ENCODE results near the gene MBL2. TPM values are rescaled to one million over a fixed set of nuclear protein-coding genes. Genes with fewer than 3 reads are reported as not detected.

The MBL2 gene
- 0.09 TPM for polyA plus RNA-seq
- long read RNA-seq, donor 1: 0 reads
- long read RNA-seq, donor 2: 0 reads
- long read RNA-seq, donor 3: 0 reads
- long read RNA-seq, donor 4: 0 reads
- long read RNA-seq, donor 5: 0 reads
- long read RNA-seq, donor 6: 0 reads
- long read RNA-seq, donor 7: 0 reads
- long read RNA-seq, donor 8: 0 reads
- long read RNA-seq, donor 9: 0 reads
- long read RNA-seq, donor 10: 0 reads
- long read RNA-seq, donor 11: 0 reads

DNA sequence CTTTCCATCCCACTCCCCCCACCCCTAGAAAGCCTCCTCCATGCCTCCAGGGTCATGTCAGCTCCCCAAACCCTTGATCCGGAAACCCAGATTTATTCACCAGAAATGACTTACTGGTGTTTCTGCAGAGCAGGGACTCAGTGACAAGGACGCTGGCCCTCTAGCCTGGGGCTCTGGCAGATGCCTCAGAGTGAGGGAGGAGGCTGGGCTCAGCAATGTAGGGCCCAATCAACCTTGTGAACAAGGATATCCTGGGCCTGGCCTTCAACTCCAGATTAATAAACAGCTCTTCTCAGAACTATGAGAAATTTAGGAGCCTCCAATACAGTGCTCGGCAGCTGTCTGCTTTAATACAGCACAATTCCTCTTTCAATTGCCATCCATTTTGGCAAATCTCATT is at the start of gene MBL2:
TSS of gene MBL2 (minus strand) at position 162 of the 400 bp plus-strand sequence. CDS start 1,149 bp downstream, outside the sequence.
- Histone ChIP-seq H3K27ac (ENCODE audit: low read length) (no peak within 1 kb of the TSS), H3K4me3 (ENCODE audit: low read length) (no peak within 1 kb of the TSS), H3K9me3 (ENCODE audit: control insufficient read depth, low read depth, low read length) (no peaks in the 10 kb centered on the region), H3K27me3 (ENCODE audit: control insufficient read depth, insufficient read depth, low read length) (no peaks in the 10 kb centered on the region), H3K36me3 (ENCODE audit: control insufficient read depth, insufficient read depth, low read length) (no peaks in the 10 kb centered on the region), H3K4me1 (ENCODE audit: control insufficient read depth, insufficient read depth, low read length) (peaks cover 24% of the 10 kb centered on the region)
- no peak for DNase-seq
- WGBS (ENCODE audit: insufficient coverage, low lambda C conversion rate): no CpG with 5 or more reads among the region's 3 CpGs

DNA sequence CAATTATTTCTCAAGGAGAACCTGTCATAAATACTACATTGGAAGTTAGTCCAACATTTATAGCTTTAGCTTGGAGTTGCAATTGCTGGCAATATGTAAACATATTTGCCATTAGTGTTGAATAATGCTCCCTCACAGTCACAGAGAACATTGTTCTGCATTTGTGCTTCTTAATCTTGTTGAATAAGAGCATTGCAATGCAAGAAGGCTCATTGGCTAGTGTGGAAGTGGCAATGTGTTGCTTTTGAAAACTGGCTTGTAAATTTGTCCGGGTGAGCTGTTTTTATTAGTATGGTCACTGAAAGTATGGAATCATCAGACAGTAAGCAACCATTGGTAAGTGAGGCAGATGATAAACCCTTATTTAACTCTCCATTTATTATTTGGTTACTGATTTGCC is 47.7 kb upstream of the MBL2 start:
- no peaks in the 10 kb centered on the region for H3K36me3 ChIP-seq (ENCODE audit: control insufficient read depth, insufficient read depth, low read length)
- no peak for DNase-seq
- no peak overlapping the region for H3K4me3 ChIP-seq (ENCODE audit: low read length)
- H3K27ac ChIP-seq (ENCODE audit: low read length): no peak overlapping the region
- peaks cover 6% of the 10 kb centered on the region for H3K4me1 ChIP-seq (ENCODE audit: control insufficient read depth, insufficient read depth, low read length)
- no peaks in the 10 kb centered on the region for H3K27me3 ChIP-seq (ENCODE audit: control insufficient read depth, insufficient read depth, low read length)
- WGBS (ENCODE audit: insufficient coverage, low lambda C conversion rate): no CpG with 5 or more reads among the region's 1 CpG
- no peaks in the 10 kb centered on the region for H3K9me3 ChIP-seq (ENCODE audit: control insufficient read depth, low read depth, low read length)

DNA sequence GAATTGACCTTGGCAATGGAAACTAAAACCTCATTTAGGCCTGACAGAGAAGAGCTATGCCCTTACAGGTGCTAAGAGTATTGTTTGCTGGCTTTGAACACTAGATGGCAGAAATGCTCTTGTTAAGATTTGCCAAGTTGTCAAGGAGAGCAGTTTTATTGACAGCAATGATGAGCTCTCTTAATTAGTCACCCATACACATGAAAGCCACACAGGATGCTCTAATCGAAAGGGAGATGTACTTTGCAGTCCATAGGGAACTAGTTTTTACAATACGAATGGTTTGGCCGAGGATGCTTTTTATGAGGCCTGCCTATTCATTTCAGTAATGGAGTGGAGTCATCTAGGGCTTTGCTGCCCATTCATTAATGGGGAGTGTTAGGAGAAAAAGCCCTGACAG is 45.4 kb upstream of the MBL2 start:
- DNase-seq: peak; percentile 68 to 75
- H3K36me3 ChIP-seq (ENCODE audit: control insufficient read depth, insufficient read depth, low read length): no peaks in the 10 kb centered on the region
- no peak overlapping the region for H3K27ac ChIP-seq (ENCODE audit: low read length)
- peaks cover 6% of the 10 kb centered on the region for H3K4me1 ChIP-seq (ENCODE audit: control insufficient read depth, insufficient read depth, low read length)
- H3K4me3 ChIP-seq (ENCODE audit: low read length): no peak overlapping the region
- no peaks in the 10 kb centered on the region for H3K27me3 ChIP-seq (ENCODE audit: control insufficient read depth, insufficient read depth, low read length)
- no CpG with 5 or more reads among the region's 3 CpGs for WGBS (ENCODE audit: insufficient coverage, low lambda C conversion rate)
- H3K9me3 ChIP-seq (ENCODE audit: control insufficient read depth, low read depth, low read length): no peaks in the 10 kb centered on the region

DNA sequence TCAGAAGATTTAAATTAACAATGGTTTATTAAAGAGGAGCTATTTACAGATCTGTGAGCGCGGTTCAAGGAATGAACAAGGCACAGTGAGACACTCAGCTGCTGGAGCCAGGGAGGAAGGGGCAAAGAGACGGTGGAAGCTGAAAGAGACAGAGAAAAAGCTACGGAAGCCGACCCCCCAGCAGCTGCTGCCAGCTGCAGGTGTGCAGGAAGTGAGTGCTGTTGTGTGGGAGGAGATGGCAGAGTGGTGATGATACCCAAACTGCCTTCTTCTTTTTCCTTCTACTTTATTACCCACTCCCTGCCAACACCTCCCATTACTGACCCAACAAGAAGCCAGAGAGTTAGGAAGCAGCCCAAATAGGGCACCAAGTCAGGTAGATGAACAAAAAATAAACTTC is 41.9 kb upstream of the MBL2 start:
- Histone ChIP-seq H3K36me3 (ENCODE audit: control insufficient read depth, insufficient read depth, low read length) (no peaks in the 10 kb centered on the region), H3K27ac (ENCODE audit: low read length) (no peak overlapping the region), H3K9me3 (ENCODE audit: control insufficient read depth, low read depth, low read length) (no peaks in the 10 kb centered on the region), H3K4me1 (ENCODE audit: control insufficient read depth, insufficient read depth, low read length) (peaks cover 5% of the 10 kb centered on the region), H3K27me3 (ENCODE audit: control insufficient read depth, insufficient read depth, low read length) (no peaks in the 10 kb centered on the region), H3K4me3 (ENCODE audit: low read length) (no peak overlapping the region)
- DNase-seq: no peak
- no CpG with 5 or more reads among the region's 5 CpGs for WGBS (ENCODE audit: insufficient coverage, low lambda C conversion rate)

DNA sequence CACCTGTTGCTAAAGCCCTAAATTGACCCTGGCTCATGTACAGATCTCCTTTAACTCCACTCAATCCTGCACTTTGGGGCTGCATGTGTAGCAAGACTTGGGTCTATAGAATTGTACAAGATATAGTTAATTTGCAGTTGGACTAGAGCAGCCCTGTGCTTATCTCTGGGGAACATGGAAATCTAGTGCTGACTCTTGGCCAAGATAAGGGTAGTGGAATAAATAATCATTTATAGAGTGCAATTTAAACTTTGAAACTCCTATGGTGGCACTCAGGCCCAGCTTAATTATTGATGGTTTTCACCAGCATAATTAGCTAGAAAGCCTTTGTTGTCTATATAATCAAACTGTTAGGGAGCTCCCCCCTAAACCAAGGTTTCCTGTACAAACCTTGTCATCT is 39.2 kb upstream of the MBL2 start:
- peak; percentile 20 to 46 for DNase-seq
- no peaks in the 10 kb centered on the region for H3K36me3 ChIP-seq (ENCODE audit: control insufficient read depth, insufficient read depth, low read length)
- H3K27me3 ChIP-seq (ENCODE audit: control insufficient read depth, insufficient read depth, low read length): no peaks in the 10 kb centered on the region
- H3K9me3 ChIP-seq (ENCODE audit: control insufficient read depth, low read depth, low read length): no peaks in the 10 kb centered on the region
- peaks cover 5% of the 10 kb centered on the region for H3K4me1 ChIP-seq (ENCODE audit: control insufficient read depth, insufficient read depth, low read length)
- peak overlapping the region; percentile 61 for H3K27ac ChIP-seq (ENCODE audit: low read length)
- no peak overlapping the region for H3K4me3 ChIP-seq (ENCODE audit: low read length)

DNA sequence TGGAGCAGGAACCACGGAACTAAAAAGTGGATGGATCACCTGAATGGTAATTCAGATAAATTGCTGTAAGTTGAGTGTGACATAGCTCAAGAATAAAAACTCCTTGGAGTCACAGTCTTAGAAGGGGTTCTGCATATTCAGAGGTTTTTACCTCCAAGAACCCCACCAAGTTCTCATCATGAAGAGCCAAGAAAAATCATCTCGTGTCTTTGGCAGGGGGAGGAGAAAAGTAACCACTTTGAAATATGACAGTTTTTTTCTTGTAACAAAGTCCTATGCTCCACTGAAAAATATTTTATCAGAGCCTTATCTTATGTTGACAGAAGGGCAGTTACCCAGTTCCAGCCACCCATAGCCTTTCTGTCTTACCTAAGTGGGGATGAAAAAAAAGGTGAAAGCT is 38.2 kb upstream of the MBL2 start:
- DNase-seq: peak; percentile 29 to 63
- H3K4me1 ChIP-seq (ENCODE audit: control insufficient read depth, insufficient read depth, low read length): peaks cover 5% of the 10 kb centered on the region
- no peaks in the 10 kb centered on the region for H3K27me3 ChIP-seq (ENCODE audit: control insufficient read depth, insufficient read depth, low read length)
- H3K4me3 ChIP-seq (ENCODE audit: low read length): peak overlapping the region; percentile 10
- no peaks in the 10 kb centered on the region for H3K36me3 ChIP-seq (ENCODE audit: control insufficient read depth, insufficient read depth, low read length)
- peak overlapping the region; percentile 61 for H3K27ac ChIP-seq (ENCODE audit: low read length)
- no peaks in the 10 kb centered on the region for H3K9me3 ChIP-seq (ENCODE audit: control insufficient read depth, low read depth, low read length)
- no CpG with 5 or more reads among the region's 2 CpGs for WGBS (ENCODE audit: insufficient coverage, low lambda C conversion rate)

DNA sequence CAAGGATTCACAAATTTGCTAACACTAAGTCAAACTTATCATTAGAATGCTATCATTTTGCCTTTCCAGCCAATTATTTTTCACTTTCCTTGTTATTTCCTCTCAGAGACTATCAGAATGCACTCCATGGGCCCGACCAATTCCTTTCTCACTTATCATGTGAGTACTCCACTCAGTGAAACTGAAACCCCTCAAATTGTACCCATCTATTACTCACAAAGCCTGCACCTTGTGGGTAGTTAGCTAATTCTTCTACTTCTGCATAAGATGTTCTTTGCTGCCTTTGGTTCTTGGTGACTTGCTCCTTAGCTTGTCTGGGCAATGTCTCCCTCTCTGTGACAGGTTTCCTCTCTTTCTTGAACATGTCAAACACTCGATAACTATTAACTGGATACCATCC is 35.2 kb upstream of the MBL2 start:
- Histone ChIP-seq H3K27me3 (ENCODE audit: control insufficient read depth, insufficient read depth, low read length) (no peaks in the 10 kb centered on the region), H3K4me3 (ENCODE audit: low read length) (no peak overlapping the region), H3K36me3 (ENCODE audit: control insufficient read depth, insufficient read depth, low read length) (no peaks in the 10 kb centered on the region), H3K27ac (ENCODE audit: low read length) (no peak overlapping the region), H3K4me1 (ENCODE audit: control insufficient read depth, insufficient read depth, low read length) (peaks cover 5% of the 10 kb centered on the region), H3K9me3 (ENCODE audit: control insufficient read depth, low read depth, low read length) (no peaks in the 10 kb centered on the region)
- DNase-seq: no peak
- no CpG with 5 or more reads among the region's 2 CpGs for WGBS (ENCODE audit: insufficient coverage, low lambda C conversion rate)

DNA sequence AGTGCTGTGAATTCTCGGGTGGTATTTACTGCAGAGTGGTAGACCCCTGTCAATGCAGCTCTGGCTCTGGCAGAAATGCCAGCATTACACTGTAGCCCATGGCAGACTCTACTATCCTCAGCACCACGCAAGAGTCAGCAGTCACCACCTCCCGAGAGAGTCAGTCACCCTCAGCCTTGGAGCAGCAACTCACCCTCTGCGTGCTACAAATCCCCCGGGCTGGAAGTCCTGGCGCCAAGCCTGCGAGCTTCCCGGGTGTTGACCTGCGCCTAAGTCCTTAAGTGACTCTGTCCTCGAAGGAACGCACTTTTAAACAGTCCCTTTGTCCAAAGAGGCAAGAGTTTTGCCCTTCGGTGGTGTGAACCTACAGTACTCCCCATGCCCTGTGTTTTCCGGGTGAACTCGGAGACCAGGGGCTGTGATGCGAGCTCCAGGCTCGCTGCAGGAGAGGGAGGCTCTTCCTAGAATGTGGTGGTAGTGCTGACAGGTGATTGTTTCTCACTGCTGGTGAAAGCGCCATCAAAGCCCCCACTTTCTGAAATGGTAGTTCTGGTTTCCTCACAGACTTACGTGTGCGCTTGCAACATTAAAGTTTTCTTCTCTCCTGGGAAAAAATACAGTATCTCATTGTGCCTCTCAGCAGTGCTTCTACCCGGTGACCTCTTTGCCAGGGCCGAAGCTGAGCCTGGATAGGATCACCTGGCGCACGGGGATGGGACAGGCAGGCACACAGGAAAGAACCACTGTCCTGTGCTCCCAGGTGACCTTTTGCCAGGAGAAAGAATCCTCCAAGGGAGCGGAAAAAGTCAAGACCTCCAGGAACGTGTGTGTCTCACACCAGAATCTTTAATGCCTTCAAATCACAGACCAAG is 33.1 kb upstream of the MBL2 start:
- no peak for DNase-seq
- H3K9me3 ChIP-seq (ENCODE audit: control insufficient read depth, low read depth, low read length): peaks cover 4% of the 10 kb centered on the region
- H3K27ac ChIP-seq (ENCODE audit: low read length): no peak overlapping the region
- WGBS (ENCODE audit: insufficient coverage, low lambda C conversion rate): no CpG with 5 or more reads among the region's 25 CpGs
- no peaks in the 10 kb centered on the region for H3K4me1 ChIP-seq (ENCODE audit: control insufficient read depth, insufficient read depth, low read length)
- H3K4me3 ChIP-seq (ENCODE audit: low read length): no peak overlapping the region
- H3K27me3 ChIP-seq (ENCODE audit: control insufficient read depth, insufficient read depth, low read length): no peaks in the 10 kb centered on the region
- H3K36me3 ChIP-seq (ENCODE audit: control insufficient read depth, insufficient read depth, low read length): no peaks in the 10 kb centered on the region

DNA sequence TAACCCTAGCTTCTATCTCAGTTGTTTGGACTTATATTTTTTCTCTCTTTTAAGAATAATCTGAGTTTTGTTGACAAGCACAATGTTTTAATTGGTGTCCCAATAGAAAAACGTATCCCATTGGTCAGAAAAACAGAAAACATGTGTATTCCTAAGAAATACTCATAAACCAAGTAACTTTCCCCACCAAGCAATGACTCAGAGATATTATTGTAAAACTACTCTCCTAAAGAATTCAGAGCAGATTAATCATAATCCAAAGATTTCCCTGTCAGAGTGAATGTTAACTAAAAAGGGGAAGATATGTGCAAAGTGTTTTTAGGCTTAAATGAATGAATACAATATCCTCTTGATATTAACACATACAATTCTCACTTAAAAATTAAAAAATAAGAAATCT is 29.4 kb upstream of the MBL2 start:
- Histone ChIP-seq H3K9me3 (ENCODE audit: control insufficient read depth, low read depth, low read length) (peaks cover 7% of the 10 kb centered on the region), H3K4me1 (ENCODE audit: control insufficient read depth, insufficient read depth, low read length) (no peaks in the 10 kb centered on the region), H3K4me3 (ENCODE audit: low read length) (no peak overlapping the region), H3K36me3 (ENCODE audit: control insufficient read depth, insufficient read depth, low read length) (no peaks in the 10 kb centered on the region), H3K27ac (ENCODE audit: low read length) (no peak overlapping the region), H3K27me3 (ENCODE audit: control insufficient read depth, insufficient read depth, low read length) (no peaks in the 10 kb centered on the region)
- DNase-seq: no peak
- WGBS (ENCODE audit: insufficient coverage, low lambda C conversion rate): 100% methylated on average over 1 of the region's 1 CpG

DNA sequence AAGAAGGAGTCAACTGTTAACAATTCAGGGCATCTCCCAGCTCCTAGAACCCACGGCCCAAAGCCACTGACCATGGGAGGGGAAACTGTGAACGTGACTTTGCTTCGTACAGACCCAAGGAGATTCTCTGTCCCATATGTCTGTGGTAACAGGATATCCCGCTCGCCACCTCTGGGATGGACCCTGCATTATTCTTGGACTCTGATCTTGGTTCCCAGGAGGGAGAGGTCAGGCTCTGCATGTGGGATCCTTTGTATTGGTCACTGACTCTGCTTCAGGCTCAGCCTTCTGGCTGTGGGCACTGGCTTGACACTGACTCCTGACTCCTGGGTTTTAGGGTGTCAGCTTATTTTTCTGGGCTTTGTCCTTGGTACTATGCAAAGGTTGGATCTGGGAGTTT is 13.5 kb upstream of the MBL2 start:
- H3K27ac ChIP-seq (ENCODE audit: low read length): no peak overlapping the region
- no peak for DNase-seq
- WGBS (ENCODE audit: insufficient coverage, low lambda C conversion rate): no CpG with 5 or more reads among the region's 5 CpGs
- no peaks in the 10 kb centered on the region for H3K36me3 ChIP-seq (ENCODE audit: control insufficient read depth, insufficient read depth, low read length)
- H3K4me3 ChIP-seq (ENCODE audit: low read length): no peak overlapping the region
- H3K9me3 ChIP-seq (ENCODE audit: control insufficient read depth, low read depth, low read length): no peaks in the 10 kb centered on the region
- no peaks in the 10 kb centered on the region for H3K4me1 ChIP-seq (ENCODE audit: control insufficient read depth, insufficient read depth, low read length)
- H3K27me3 ChIP-seq (ENCODE audit: control insufficient read depth, insufficient read depth, low read length): no peaks in the 10 kb centered on the region

DNA sequence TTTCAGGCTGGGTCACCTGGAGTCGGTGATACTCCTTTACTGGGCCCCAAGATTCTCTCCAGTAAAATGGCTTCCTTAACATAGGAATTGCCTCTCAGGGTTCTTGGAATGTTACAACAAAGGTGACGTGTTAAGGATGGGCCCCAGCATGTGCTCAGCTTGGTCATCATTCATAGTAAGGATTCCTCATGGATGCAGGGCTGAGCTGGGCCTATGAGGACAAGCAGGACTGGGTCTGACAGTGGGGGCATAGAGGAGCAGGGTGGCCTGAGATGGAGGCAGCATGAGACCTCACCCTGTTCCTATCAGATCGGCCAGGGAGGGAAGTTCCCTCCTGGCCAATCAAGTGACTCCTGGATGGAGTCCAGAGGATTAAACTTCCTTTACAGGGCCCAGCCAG is 12.8 kb upstream of the MBL2 start:
- Histone ChIP-seq H3K27me3 (ENCODE audit: control insufficient read depth, insufficient read depth, low read length) (no peaks in the 10 kb centered on the region), H3K36me3 (ENCODE audit: control insufficient read depth, insufficient read depth, low read length) (no peaks in the 10 kb centered on the region), H3K9me3 (ENCODE audit: control insufficient read depth, low read depth, low read length) (no peaks in the 10 kb centered on the region), H3K27ac (ENCODE audit: low read length) (no peak overlapping the region), H3K4me3 (ENCODE audit: low read length) (no peak overlapping the region), H3K4me1 (ENCODE audit: control insufficient read depth, insufficient read depth, low read length) (no peaks in the 10 kb centered on the region)
- DNase-seq: no peak
- WGBS (ENCODE audit: insufficient coverage, low lambda C conversion rate): no CpG with 5 or more reads among the region's 3 CpGs

Measured in large intestine (tissue), 12 donors.